Loucy (cell line): ENCODE data around the gene SLC35A5.

Source experiments
- H2AFZ ChIP-seq: fragments of 200-600 bp; sonication (generic); 2 replicates; pipeline ENCODE4 v1.6.0; 2016; ENCODE audit warnings: antibody characterized with exemption, mild to moderate bottlenecking, low read length, moderate library complexity
- H3F3A ChIP-seq: fragments of 200-600 bp; 2 replicates; pipeline ENCODE4 v1.6.0; 2016; ENCODE audit warnings: antibody characterized with exemption, low read depth, mild to moderate bottlenecking
- H3K27me3 ChIP-seq: fragments of 200-600 bp; sonication (generic); 2 replicates; pipeline ENCODE4 v1.6.1; 2014; ENCODE audit warnings: low read length, mild to moderate bottlenecking; ENCODE audit not compliant: insufficient read depth, poor library complexity, severe bottlenecking
- H3K36me3 ChIP-seq: fragments of 200-600 bp; sonication (generic); 2 replicates; pipeline ENCODE4 v1.6.1; 2016; ENCODE audit warnings: low read length; ENCODE audit not compliant: insufficient read depth
- H3K4me1 ChIP-seq: fragments of 200-600 bp; sonication (generic); 2 replicates; pipeline ENCODE4 v1.5.1; 2014; ENCODE audit warnings: low read length, mild to moderate bottlenecking; ENCODE audit not compliant: insufficient read depth, poor library complexity, severe bottlenecking
- H3K4me2 ChIP-seq: fragments of 200-600 bp; sonication (generic); 2 replicates; pipeline ENCODE4 v1.6.0; 2014; ENCODE audit warnings: antibody characterized with exemption, low read length, low read depth, mild to moderate bottlenecking; ENCODE audit not compliant: poor library complexity, severe bottlenecking
- H3K4me3 ChIP-seq: fragments of 200-600 bp; sonication (generic); 2 replicates; pipeline ENCODE4 v1.5.1; 2014; ENCODE audit warnings: low read length, mild to moderate bottlenecking, mixed read lengths; ENCODE audit not compliant: poor library complexity, severe bottlenecking
- H3K79me2 ChIP-seq: fragments of 200-600 bp; sonication (generic); 2 replicates; pipeline ENCODE4 v1.6.1; 2014; ENCODE audit warnings: low read length; ENCODE audit not compliant: insufficient read depth
- H3K9ac ChIP-seq: fragments of 200-600 bp; sonication (generic); 2 replicates; pipeline ENCODE4 v1.6.0; 2014; ENCODE audit warnings: mild to moderate bottlenecking, low read depth, low read length, moderate library complexity; ENCODE audit not compliant: poor library complexity, severe bottlenecking
- H3K9me2 ChIP-seq: fragments of 200-600 bp; sonication (generic); replicated peaks from 2 replicates; pipeline ENCODE4 v1.6.1; 2016; ENCODE audit warnings: low read depth, low read length, mixed read lengths
- H3K9me3 ChIP-seq: fragments of 200-600 bp; sonication (generic); 2 replicates; pipeline ENCODE4 v1.6.1; 2014; ENCODE audit warnings: mild to moderate bottlenecking, antibody characterized with exemption, low read length, low read depth; ENCODE audit not compliant: insufficient read depth
- H4K20me1 ChIP-seq: fragments of 200-600 bp; sonication (generic); 2 replicates; pipeline ENCODE4 v1.6.0; 2014; ENCODE audit warnings: antibody characterized with exemption, low read length, mild to moderate bottlenecking; ENCODE audit not compliant: insufficient read depth, poor library complexity, severe bottlenecking
- CTCF ChIP-seq: fragments of 200-600 bp; sonication (generic); conservative IDR thresholded peaks from 2 replicates; pipeline ENCODE4 v1.5.1; 2014; ENCODE audit warnings: mild to moderate bottlenecking, antibody characterized with exemption, low read length
- EZH2phosphoT487 ChIP-seq: fragments of 200-600 bp; IDR thresholded peaks from 2 replicates; pipeline ENCODE4 v1.6.1; 2018; ENCODE audit warnings: antibody characterized with exemption, mild to moderate bottlenecking, moderate library complexity, borderline replicate concordance

Gene SLC35A5

GRCh38 chr3:112539825-112540650 lies 21.8 kb upstream of the SLC35A5 start:
- no peaks in the 10 kb centered on the region for H3K27me3 ChIP-seq
- H3K4me3 ChIP-seq: no peak overlapping the region
- H2AFZ ChIP-seq: no peak overlapping the region
- H3K79me2 ChIP-seq: no peaks in the 10 kb centered on the region
- TF ChIP-seq EZH2phosphoT487: no peak
- no peak for TF ChIP-seq CTCF
- no peak overlapping the region for H3K4me2 ChIP-seq
- no peaks in the 10 kb centered on the region for H3F3A ChIP-seq
- peaks cover 77% of the 10 kb centered on the region; the same call in 1 of the 2 replicates for H3K36me3 ChIP-seq
- no peaks in the 10 kb centered on the region for H3K9me2 ChIP-seq
- no peak overlapping the region for H3K9ac ChIP-seq
- H4K20me1 ChIP-seq: no peaks in the 10 kb centered on the region
- no peaks in the 10 kb centered on the region for H3K4me1 ChIP-seq
- no peaks in the 10 kb centered on the region for H3K9me3 ChIP-seq

GRCh38 chr3:112546216-112546759 lies 15.6 kb upstream of the SLC35A5 start:
- Histone ChIP-seq H3K36me3 (peaks cover 84% of the 10 kb centered on the region; the same call in 1 of the 2 replicates), H4K20me1 (no peaks in the 10 kb centered on the region)
- no peak for TF ChIP-seq CTCF
- TF ChIP-seq EZH2phosphoT487: no peak

GRCh38 chr3:112550859-112551258 lies 11.0 kb upstream of the SLC35A5 start:
- H4K20me1 ChIP-seq: peaks cover 15% of the 10 kb centered on the region
- no peaks in the 10 kb centered on the region for H3F3A ChIP-seq
- H3K4me2 ChIP-seq: no peak overlapping the region
- H3K79me2 ChIP-seq: peaks cover 56% of the 10 kb centered on the region
- H3K27me3 ChIP-seq: no peaks in the 10 kb centered on the region
- H3K9ac ChIP-seq: no peak overlapping the region
- H3K4me1 ChIP-seq: peaks cover 9% of the 10 kb centered on the region
- no peak overlapping the region for H2AFZ ChIP-seq
- no peak for TF ChIP-seq CTCF
- TF ChIP-seq EZH2phosphoT487: no peak
- peaks cover 56% of the 10 kb centered on the region; the same call in 1 of the 2 replicates for H3K36me3 ChIP-seq
- H3K4me3 ChIP-seq: no peak overlapping the region
- no peaks in the 10 kb centered on the region for H3K9me2 ChIP-seq
- H3K9me3 ChIP-seq: no peaks in the 10 kb centered on the region

More at GRCh38 chr3:112546216-112546759, 15.6 kb upstream of the SLC35A5 start:
- H3K9me3 ChIP-seq: no peaks in the 10 kb centered on the region
- no peaks in the 10 kb centered on the region for H3K27me3 ChIP-seq
- H3K9ac ChIP-seq: no peak overlapping the region
- H3K4me1 ChIP-seq: no peaks in the 10 kb centered on the region
- H3K4me3 ChIP-seq: no peak overlapping the region
- no peaks in the 10 kb centered on the region for H3F3A ChIP-seq
- peaks cover 14% of the 10 kb centered on the region; the same call in 1 of the 2 replicates for H3K79me2 ChIP-seq
- no peaks in the 10 kb centered on the region for H3K9me2 ChIP-seq
- no peak overlapping the region for H2AFZ ChIP-seq
- no peak overlapping the region for H3K4me2 ChIP-seq
